NCI-H146 treated with DMSO at 0.1 percent for 48 hours (cell line): Measurements from ENCODE around the gene DMC1.

Source experiments
- DNase-seq: peaks from one replicate; lab custom pipeline; 2025; ENCODE audit not compliant: unreplicated experiment; lab: John Stamatoyannopoulos, UW

Gene DMC1

GRCh38 chr22:38503021-38503420 is 67.0 kb downstream of the DMC1 start:
- DNase-seq, result no peak

DNA sequence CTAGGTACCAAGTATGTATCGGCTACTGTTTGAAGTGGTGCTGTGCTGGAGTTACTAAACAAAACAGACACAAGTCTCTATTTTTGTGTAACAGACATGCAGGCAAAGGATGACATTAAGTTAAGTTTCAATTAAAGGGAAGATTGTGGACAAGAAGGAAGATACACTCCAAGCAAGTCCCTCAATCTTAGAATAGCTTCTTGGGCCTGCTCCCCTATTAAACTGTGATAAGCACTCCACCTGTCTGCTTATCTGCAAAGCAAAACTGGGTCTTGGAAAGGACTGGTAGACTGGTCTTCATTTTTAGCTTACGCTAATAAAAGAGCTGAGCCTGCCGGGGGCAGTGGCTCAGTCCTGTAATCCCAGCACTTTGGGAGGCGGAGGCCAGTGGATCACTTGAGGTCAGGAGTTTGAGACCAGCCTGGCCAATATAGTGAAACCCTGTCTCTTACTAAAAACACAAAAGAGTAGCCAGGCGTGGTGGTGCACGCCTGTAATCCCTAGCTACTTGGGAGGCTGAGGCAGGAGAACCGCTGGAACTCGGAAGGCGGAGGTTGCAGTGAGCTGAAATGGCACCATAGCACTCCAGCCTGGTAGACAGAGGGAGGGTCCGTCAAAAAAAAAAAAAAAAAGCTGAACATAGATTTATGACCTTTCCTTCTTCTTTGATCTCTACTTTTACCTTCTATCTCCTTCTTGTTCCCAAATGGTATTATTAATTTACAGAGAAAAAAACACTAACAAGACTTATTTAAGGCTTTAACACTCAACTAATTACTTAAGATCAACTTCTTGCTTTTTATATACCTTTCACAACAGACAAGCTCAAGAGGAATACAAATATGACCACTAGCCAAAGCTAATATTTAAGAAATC is 67.9 kb downstream of the DMC1 start:
- no peak for DNase-seq

DNA sequence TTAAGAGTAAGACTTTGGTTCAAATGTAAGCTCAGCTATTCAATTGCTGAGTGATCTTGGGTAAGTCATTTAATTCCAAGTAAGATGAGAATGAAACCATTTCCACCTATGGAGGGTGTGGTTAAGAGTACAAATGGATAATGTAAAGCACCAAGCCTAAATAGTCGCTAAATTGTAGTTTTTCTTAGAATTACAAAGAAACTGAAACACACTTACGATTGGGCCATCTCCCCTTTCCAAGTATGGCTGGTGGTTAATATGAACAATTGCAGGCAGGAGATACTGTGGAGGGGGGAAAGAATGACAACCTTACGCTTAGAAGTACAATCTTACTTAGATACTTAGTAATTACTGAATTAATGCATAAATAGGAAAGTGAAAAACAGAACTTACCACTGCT is 72.1 kb downstream of the DMC1 start:
- DNase-seq, result no peak

DNA sequence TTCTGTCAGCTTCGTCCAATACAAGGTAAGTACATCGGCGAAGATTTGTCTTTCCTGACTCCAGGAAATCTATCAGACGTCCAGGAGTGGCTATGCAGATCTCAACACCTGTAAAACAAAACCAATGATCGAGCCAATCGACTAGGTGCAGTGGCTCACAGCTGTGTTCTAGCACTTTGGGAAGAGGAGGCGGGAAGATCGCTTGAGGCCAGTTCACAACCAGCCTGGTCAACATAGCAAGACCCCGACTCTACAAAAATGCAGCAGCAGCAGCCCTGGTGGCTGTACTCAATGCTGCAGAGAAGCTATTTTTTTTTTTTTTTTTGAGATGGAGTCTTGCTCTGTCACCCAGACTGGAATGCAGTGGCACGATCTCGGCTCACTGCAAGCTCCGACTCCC is 75.0 kb downstream of the DMC1 start:
- DNase-seq, result no peak

DNA sequence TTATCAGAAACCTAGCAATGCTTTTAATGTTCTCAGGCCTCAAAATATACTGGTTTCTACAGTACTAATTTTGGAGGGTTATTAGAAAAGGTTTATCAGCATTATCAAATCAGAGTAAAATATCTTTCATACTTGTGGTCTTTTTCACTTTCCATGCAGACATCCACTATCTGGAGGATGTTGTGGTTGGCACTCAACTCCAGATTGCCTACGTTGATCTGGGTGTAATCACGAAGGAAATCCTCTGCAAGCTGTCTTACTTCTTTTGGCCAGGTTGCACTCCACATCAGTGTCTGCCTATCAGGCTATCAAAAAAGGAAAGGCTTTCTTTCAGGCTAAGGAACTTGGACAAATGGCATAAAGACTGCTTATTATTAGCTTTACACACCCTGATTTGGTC is 75.5 kb downstream of the DMC1 start:
- DNase-seq, result no peak

DNA sequence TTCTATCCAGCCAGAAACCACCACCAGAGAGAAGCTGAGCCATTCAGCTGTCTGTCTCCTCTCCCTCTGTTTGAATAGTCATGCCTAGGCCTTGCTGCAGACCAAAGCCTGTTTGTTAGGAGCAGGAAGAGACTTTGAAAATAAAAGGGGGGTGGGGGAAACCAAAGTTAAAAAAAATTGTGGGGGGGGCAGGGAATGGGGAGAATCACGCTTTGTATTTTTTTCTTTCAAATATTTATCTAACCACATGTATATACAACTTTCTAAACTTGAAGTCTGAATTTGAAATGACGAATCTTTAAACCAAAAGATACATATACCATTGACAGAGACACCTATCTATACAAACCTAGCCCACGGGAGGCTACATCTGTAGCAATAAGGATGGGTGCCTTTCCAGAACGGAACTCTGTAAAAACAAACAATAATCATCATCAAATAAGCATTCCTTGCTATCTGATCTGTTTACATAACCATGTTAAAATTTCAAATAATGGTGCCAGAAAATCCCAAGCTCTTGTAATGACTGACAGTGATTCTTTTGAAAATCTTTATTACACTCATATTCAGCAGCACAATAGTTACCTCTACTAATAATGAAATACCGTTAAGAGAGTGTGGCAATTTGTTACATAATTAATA is 78.2 kb downstream of the DMC1 start:
- DNase-seq, result no peak

- DNase-seq, result no peak
Measured at GRCh38 chr22:38490915-38491314, 79.1 kb downstream of the DMC1 start.

GRCh38 chr22:38490475-38490874 is 79.5 kb downstream of the DMC1 start:
- DNase-seq, result no peak

DNA sequence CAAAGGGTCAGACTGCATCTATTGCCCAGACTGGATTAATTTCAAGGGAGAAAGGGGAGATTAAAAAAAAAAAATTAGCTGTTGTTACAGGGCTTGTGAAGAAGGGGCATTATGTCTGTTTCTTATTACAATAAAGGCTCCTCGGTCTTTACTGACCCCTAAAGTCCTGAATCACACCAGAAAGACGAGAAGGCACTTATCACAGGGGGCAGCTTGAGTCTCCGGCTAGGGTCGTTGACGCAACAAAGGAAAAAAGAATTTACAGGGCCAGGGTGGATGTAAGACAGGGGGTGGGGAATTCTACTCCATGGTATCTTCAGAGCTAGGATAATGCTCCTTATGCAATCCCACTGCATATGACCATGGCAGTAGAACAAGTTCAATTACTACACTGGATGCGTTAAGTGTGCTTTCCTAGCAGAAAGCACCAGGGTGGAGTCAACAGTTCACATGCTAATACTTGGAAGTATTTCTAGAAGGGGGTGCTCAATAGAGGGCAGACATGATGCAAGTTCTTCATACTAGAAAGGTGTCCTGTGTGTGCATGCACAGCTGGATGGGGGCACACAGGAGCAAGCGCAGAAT is 80.3 kb downstream of the DMC1 start:
- DNase-seq, result no peak

DNA sequence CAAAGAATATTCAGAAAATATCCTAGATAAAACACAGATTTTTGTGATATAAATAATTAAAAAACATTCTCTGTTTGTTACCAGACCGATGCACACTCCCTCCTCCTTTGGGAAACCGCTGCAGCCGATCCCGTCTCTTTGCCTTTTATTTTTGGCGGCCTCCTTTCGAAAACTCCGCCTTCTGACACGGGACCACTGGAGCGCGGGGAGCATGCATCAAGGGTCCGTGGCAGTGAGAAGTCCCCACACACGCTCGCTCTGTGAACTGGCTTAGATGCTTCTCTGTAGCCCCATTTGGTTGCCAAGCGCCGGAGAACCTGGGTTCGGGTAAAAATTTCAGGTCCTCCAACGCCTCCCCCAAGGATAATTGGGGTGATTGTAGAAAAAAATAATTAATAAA is 80.8 kb downstream of the DMC1 start:
- no peak for DNase-seq

GRCh38 chr22:38487946-38488345 is 82.0 kb downstream of the DMC1 start:
- DNase-seq, result no peak

- no peak for DNase-seq
Measured at GRCh38 chr22:38485783-38486182, 84.2 kb downstream of the DMC1 start.

DNA sequence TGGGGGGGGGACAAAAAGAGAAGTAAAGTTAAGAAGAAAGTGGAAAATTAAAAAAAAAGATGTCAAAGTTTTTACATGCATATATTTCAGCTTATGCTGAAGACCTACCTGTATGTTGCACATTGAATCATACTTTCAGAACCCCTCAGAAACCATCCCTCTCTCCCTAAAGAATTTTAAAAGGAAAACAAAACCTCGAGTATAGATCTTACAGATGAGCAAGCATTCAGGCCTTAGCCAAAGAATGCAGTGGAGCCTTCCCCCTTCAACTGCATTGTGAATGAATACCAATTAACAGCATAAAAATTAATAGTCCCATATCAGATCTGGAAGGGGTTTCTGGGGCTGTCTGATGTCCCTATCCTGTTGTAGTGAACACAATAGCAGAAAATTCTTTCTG is 85.7 kb downstream of the DMC1 start:
- DNase-seq, result no peak

DNA sequence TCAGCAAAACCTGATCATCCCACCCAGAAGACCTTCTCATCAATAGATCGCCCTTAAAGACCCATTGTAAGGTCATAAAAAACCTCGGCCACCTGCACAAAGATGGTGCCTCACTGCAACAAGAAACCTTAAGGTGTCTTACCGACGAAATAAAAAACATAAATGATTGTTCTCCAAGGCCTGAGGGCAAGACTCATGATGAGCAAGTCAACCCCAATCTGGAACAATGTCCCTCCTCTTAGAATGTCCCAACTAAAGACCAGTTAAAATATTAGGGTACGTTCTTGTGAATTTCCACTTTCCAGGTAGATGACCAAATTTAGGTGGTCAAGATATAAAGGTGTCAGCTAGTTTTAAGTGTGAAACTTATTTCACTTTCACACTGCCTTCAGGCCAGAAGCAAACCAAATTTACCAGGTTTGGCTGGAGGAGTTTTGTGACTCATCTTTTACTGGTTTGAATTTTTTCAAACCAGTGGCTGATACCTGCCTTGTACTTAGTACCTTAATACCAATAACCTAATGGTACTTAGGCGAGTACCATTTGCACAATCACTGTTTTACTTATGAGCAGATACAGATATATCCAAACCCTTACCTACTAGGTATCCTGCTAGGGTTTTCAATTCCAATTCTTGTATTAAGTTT is 87.2 kb downstream of the DMC1 start:
- no peak for DNase-seq

DNA sequence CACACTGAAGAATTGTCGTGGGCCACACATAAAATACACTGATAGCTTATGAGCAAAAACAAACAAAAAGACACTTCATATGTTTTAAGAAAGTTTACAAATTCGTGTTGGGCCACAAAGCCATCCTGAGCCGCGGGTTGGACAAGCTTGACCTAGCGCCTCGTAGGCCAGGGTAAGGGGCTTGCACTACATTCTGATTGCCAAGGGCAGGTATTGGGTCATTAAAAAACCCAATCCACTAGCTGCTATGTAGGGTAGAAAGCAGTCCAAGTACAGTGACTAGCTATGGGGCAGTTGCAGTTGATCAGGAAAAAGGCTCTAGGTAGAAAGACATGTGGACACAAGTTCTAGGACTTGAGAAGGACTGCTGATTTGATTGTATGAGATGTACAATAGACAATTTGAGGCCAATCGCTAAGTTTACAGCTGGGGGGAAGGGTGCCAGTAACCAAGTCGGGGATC is 88.1 kb downstream of the DMC1 start:
- no peak for DNase-seq

DNA sequence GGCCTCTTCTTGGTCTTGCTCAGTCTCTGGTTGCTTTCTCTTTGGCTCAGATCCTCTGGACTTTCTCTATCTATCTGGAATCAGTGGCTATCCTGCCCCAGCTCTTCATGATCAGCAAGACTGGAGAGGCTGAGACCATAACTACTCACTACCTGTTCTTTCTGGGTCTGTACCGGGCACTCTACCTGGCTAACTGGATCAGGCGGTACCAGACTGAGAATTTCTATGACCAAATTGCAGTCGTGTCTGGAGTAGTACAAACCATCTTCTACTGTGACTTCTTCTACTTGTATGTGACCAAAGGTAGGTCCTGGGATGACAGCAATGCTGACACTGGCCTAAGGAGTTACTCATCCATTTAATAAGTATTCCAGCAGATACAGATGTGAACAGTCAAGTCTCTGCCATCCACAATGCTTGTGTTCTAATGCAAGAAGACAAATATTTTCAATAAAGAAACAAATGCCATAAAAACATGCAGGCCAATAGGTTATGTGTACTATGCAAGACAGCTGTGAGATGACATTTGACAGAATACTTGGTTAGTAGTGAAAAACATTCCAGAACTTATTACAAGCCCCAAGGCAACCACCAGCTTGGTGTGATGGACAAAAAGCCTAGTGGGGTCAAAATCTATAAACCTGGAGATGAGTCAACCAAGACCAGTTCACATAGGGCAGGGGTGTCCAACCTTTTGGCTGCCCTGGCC is 88.7 kb downstream of the DMC1 start:
- no peak for DNase-seq

DNA sequence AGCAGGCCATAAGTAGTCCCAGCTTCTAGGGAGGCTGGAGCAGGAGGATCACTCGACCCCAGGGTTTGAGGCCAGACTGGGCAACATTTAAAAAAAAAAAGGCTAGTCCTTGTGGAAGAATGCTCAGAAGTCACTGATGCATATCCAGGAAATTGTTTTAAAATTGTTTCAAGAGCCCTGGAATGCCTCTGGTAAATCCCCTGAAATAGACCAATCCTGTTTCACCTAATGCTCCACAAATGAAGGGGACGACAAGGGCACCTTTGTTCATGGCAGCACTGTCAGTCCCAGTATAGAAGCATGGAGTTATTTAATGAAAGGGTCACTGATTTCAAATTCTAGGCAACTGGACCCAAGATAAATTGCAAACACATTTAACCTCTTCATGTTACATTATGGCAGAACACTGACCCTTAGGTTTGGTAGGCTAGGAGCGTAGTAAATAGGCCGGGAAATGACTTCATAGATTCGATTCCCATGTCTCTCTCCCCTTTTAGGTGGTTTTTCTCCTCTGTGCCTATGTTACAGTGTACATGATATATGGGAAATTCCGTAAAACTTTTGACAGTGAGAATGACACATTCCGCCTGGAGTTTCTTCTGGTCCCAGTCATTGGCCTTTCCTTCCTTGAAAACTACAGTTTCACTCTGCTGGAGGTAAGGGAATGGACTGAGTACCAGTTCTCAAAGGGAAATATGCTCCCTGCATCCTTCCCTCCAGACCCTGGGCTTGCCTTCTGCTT is 90.7 kb downstream of the DMC1 start:
- DNase-seq, result no peak

GRCh38 chr22:38477585-38477984 is 92.4 kb downstream of the DMC1 start:
- DNase-seq, result no peak

DNA sequence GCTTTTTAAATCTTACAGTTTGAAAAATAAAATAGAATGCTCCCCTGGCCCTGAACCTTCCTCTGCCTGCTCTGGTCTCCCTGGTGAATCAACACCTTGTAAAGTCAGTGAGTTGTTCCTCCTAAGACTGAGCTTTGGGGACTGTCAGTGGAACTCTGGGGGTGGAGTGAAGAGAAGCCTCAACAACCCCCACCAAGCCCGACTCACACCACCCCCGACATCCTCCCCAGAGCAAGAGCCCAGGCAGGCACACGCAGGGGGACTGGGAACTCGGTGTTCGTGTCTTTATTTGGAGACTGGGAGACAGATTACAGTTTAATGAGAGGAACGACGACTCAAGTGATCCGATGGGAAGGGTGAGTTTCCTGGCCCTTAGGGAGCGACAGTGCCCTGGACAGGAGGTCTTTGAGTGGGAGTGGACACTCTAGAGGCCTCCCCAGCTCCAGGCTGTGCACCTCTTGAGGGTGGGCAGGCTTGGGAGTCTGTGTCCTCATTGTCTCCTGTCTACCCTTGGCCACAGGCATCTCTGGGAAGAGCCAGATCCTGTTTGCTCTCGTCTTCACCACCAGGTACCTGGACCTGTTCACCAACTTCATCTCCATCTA is 95.9 kb downstream of the DMC1 start:
- no peak for DNase-seq

DNA sequence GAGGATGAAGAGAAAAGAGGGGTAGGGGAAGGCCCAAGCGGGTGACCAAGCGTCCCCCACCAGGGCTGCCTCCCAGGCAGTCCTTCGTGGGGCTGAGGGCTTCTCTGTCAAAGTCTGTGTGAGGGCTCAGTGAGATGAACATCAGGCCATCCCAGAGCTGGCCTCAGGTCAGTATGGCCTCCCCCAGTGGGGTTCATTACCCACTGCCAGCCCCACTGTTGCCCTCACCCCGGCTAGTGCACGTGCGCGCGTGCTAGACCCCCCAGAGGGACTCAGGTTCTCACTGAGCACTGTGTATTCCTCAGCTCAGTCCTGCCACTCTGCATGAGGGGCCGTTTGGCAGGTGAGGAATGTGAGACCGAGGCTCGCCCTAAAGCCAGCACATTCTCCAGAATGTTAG is 98.7 kb downstream of the DMC1 start:
- no peak for DNase-seq
